AG09319 (cell line): Measurements from ENCODE around the gene SLX4IP.

Source experiments
- DNase-seq: peaks from one replicate; pipeline ENCODE4 v3.0.0-alpha.2; 2010; ENCODE audit warnings: low read depth; ENCODE audit errors: extremely low read depth
- TF ChIP-seq, protein P1 (sequence below): IDR thresholded peaks from 2 replicates; pipeline ENCODE4 v1.5.1; 2011; ENCODE audit warnings: low read depth, mild to moderate bottlenecking, inconsistent platforms, low read length, moderate library complexity

SLX4IP gene

DNA sequence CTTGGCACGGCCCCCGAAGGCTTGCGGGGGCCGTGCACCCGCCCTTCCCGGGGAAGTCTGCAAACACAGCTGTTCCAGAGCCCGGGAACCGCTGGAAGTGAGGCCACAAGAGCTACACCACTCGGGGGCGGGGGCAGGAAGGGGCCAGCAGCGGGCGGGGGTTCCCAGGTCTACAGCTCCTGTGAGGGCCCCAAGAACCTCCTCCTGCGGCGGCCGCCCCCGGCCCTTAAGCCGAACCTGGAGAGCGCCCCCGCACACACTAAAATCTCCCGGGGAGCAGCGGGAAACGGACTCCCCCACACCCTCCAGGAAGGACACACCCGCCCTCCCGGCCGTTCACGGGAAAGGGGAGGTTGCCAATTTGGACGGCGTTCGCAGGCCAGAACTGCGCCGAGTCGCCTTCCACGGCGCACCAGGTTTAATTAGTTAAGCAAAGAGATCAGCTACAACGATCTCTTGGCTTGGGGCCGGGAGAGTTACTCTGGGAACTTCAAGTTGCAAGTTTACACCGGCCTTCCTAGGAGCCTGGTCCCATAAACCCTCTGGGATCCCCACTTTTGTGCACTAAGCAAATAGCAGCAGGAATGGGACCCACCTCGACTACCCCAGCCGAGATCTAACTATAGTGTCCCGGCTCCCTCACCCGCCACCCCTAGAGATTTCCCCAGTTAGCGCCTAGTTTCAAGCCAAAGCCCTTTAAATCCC, 237.0 kb downstream of the SLX4IP start:
- no peak for DNase-seq
- TF ChIP-seq, protein P1, sequence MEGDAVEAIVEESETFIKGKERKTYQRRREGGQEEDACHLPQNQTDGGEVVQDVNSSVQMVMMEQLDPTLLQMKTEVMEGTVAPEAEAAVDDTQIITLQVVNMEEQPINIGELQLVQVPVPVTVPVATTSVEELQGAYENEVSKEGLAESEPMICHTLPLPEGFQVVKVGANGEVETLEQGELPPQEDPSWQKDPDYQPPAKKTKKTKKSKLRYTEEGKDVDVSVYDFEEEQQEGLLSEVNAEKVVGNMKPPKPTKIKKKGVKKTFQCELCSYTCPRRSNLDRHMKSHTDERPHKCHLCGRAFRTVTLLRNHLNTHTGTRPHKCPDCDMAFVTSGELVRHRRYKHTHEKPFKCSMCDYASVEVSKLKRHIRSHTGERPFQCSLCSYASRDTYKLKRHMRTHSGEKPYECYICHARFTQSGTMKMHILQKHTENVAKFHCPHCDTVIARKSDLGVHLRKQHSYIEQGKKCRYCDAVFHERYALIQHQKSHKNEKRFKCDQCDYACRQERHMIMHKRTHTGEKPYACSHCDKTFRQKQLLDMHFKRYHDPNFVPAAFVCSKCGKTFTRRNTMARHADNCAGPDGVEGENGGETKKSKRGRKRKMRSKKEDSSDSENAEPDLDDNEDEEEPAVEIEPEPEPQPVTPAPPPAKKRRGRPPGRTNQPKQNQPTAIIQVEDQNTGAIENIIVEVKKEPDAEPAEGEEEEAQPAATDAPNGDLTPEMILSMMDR: no peak; the same call in 1 of the 2 replicates

DNA sequence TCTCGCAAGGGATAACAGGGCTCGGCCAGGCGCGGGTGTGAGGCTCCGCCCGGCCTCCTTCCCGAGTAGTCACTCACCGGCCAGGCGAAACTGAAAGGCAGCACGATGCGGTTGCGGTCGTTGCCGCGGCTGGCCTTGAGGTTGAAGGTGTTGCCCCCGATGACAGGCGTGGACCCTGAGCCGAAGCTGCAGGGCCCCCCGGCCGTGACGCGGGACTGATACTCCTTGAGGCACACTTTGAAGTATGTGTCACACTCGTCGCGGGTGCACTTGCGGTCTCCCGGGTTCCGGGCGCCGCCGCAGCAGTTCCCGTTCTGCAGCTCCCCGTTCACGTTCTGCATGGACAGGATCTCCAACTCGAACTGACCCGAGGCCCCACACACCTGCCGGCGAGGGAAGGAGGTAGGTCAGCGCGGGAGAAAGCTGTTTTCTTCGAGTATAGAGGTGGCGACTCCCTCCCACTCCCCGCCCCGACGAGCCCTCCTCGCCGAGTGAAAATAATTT, 237.6 kb downstream of the SLX4IP start:
- TF ChIP-seq, protein P1: no peak
- no peak for DNase-seq

DNA sequence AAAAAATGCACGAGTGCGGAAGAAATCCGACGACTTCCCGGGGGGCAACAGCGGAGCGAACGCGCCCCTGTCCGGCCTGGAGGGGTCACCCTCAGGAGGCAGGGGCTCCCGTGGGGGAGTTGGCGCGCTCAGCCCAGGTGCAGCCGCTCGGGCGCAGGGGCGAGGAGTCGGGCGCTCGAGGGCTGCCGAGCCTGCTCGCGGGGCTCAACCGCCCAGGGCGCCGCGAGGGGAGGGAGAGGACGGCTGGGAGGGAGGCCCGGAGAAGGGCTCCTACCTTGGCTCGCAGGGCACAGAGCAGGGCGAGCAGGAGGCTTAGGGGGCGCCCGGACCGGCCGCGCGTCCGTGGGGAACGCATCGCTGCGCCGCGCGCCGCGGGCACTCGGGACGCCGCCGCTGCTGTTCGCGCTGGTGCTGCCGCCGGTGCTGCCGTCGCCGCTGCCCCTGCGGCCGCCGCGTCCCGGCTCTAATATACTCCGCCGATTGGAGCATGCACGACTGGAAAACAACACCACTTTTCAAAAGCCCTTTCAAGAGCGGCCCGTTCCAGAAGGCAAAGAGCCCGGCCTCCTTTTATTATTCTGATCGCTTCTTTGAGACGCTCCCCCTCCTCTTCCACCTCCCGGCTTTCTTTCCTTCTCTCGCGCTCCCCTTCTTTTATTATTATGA, 238.2 kb downstream of the SLX4IP start:
- TF ChIP-seq, protein P1: no peak

DNA sequence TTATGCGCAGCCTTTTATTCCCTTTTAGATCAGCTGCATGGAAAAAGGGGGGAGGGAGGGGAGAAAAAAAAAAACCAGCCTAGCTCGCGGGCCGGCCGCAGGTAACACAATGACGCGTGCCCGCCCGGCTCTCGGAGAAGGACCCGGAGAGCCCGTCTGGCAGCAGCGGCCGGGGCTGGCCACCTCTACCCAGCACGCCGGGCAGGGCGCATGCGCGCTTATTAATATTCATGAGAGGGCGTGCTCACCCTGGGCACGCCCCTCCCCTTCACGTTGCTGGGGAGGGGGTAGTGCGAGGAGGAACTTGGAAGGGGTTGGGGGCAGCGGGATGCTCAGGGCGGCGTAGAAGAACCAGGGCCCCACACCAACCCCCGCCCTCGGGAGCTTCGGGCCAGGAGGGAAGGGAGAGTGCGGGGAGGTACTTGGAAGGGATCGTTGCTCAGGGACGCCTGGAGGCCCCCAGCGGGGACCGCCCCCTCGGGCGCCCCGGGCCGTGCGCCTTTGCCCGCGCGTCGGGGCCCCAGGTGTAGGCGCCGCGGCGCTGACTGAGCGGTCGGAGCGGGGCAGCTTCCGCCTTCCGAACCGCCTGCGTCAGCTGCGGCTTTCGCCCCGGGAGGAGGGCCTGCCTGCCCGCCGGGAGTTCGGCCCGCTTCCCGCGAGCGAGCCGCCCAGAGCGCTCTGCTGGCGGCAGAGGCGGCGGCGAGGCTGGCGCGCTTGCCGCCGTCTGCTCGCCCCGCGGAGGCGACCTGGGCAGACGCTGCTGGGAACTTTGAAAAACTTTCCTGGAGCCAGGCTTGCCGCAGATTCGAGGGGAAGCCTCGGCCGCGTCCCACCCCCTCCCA, 239.0 kb downstream of the SLX4IP start, which contains the start of gene JAG1:
Gene JAG1, minus strand, starts transcription at position 158 of the 842 bp plus-strand sequence. CDS start 469 bp downstream, outside the sequence.
- peak; percentile 88 for DNase-seq

More for the DNA sequence above, 238.2 kb downstream of the SLX4IP start:
- DNase-seq: no peak

DNA sequence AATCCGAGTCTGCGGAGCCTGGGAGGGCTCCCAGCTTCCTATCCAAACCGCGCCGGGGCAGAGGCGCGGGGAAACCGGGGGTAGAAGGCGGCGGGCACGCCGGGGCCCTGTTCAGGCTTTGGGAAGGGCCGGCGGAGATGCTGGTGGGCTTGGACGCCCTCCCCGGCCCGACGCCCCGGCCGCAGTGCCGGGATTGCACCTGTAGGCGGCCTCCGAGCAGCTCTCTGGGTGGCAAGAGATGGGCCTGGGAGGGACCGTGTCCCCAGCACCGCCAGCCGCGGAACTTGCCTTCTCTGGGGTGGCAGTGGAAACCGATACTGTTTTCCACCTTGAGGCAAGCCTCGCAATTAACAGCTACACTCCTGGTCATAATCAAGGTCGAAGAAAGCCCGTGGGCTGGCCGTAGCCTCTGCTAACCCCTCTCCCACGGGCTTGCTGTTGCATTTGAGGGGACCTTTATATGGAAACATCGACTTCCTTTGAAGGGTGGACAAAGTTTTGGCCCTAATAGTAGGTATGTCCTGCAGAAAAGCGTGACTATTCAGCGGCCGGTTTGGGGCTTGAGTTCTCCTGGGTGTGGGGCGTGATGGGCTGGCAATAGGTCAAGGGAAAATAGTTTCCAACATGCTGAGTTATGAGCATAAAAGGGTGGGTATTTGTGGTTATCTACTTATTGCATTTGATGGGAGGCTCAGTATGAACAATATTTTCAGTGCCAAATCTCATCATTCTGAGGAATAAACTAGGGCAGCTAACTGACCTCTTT, 239.8 kb downstream of the SLX4IP start:
- TF ChIP-seq, protein P1: peak; percentile 86
- DNase-seq: no peak

More for the DNA sequence above, 239.0 kb downstream of the SLX4IP start, which contains the start of gene JAG1:
- TF ChIP-seq, protein P1: no peak

DNA sequence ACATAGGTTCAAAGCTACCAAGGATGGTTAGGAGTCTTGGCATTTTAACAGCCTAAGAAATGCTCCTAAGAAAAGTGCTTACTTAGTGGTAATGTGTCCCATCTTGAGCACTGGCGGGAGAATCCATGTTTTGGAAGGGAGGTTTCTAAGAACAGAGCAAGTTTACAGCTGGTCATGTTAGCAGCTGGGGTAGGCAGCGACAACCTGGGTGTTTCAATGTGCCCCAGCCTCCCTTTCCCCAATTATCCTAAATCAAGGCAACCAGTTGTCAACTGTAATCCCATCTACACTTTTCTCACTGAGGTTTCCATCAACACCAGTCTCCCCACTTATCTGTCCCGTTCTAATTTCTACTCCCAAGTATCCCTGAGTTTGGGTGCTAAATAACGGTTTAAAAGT, 240.3 kb downstream of the SLX4IP start:
- TF ChIP-seq, protein P1: no peak
- no peak for DNase-seq
